H1 (cell line): ENCODE results near the gene RRAD. TPM values are rescaled to one million over a fixed set of nuclear protein-coding genes. Genes with fewer than 3 reads are reported as not detected.

Experiments
- CTCF ChIA-PET: fragments of 300-600 bp; sonication (Branson Sonifier 250); formaldehyde crosslinking; loops from one replicate; lab custom pipeline; 2021; ENCODE audit not compliant: partially characterized antibody; lab: Charles Lee
- POLR2A ChIA-PET: fragments of 300-600 bp; sonication (Branson Sonifier 250); formaldehyde crosslinking; loops from one replicate; lab custom pipeline; 2021; ENCODE audit warnings: inconsistent platforms; ENCODE audit not compliant: partially characterized antibody; lab: Charles Lee
- DNase-seq, 2 experiments: peaks; one replicate each; pipeline versions ENCODE4 v3.0.0 to v3.0.0-alpha.2; 2010 to 2022; ENCODE audit warnings: low spot score in 2 of 2, low read depth in 1 of 2, mixed read lengths in 1 of 2
- FAIRE-seq: peaks from 2 replicates; lab custom pipeline; 2011; peaks lifted over from hg19 to GRCh38; lab: Jason Lieb, UNC
- H2AFZ ChIP-seq: 2 replicates; pipeline ENCODE4 v1.8.1; 2012; ENCODE audit warnings: low read length, inconsistent platforms
- H2AK5ac ChIP-seq: 2 replicates; pipeline ENCODE4 v1.6.1; 2013; ENCODE audit warnings: low read depth, low read length
- H2BK120ac ChIP-seq: replicated peaks from 2 replicates; pipeline ENCODE3; 2013; ENCODE audit warnings: low read depth, low read length, inconsistent platforms
- H2BK12ac ChIP-seq: 2 replicates; pipeline ENCODE4 v1.6.1; 2013; ENCODE audit warnings: low read depth, low read length
- H2BK15ac ChIP-seq: 2 replicates; pipeline ENCODE4 v1.6.1; 2013; ENCODE audit warnings: low read length
- H2BK20ac ChIP-seq: 2 replicates; pipeline ENCODE4 v1.6.1; 2013; ENCODE audit warnings: low read length
- H2BK5ac ChIP-seq: 2 replicates; pipeline ENCODE4 v1.6.1; 2013; ENCODE audit warnings: low read depth, low read length
- H3K14ac ChIP-seq: 2 replicates; pipeline ENCODE4 v1.6.1; 2013; ENCODE audit warnings: inconsistent platforms; ENCODE audit not compliant: insufficient read length
- H3K18ac ChIP-seq: 2 replicates; pipeline ENCODE4 v1.6.1; 2013; ENCODE audit warnings: low read length; ENCODE audit errors: extremely low read depth
- H3K23ac ChIP-seq: 2 replicates; pipeline ENCODE4 v1.6.1; 2013; ENCODE audit warnings: inconsistent platforms; ENCODE audit not compliant: insufficient read length
- H3K23me2 ChIP-seq: 2 replicates; pipeline ENCODE4 v1.6.1; 2013; ENCODE audit warnings: low read depth, low read length
- H3K27ac ChIP-seq: 2 replicates; pipeline ENCODE4 v1.6.1; 2011; ENCODE audit warnings: low read depth, low read length, inconsistent platforms
- H3K27me3 ChIP-seq, 4 experiments: replicated peaks in 1 of 4; 1 replicate in 1 of 4; 2 replicates in 3 of 4; pipeline versions ENCODE4 v1.6.1 to v1.8.1; 2011 to 2013; ENCODE audit warnings: low read length in 3 of 4, mild to moderate bottlenecking in 3 of 4, inconsistent platforms in 2 of 4, mixed read lengths in 2 of 4, moderate library complexity in 1 of 4; ENCODE audit not compliant: control insufficient read depth in 3 of 4, insufficient read depth in 3 of 4; ENCODE audit errors: extremely low read depth in 1 of 4
- H3K36me3 ChIP-seq, 4 experiments: 2 replicates each; pipeline versions ENCODE4 v1.6.1 to v1.8.1; 2011 to 2013; ENCODE audit warnings: mild to moderate bottlenecking in 4 of 4, low read length in 3 of 4, moderate library complexity in 2 of 4, control low read depth in 1 of 4, inconsistent platforms in 1 of 4; ENCODE audit not compliant: insufficient read depth in 4 of 4, control insufficient read depth in 2 of 4
- H3K4ac ChIP-seq: replicated peaks from 2 replicates; pipeline ENCODE3; 2013; ENCODE audit warnings: low read length, low read depth, mixed read lengths, inconsistent platforms; ENCODE audit not compliant: insufficient read length
- H3K4me1 ChIP-seq, 4 experiments: replicated peaks in 1 of 4; 1 replicate in 1 of 4; 2 replicates in 3 of 4; pipeline versions ENCODE4 v1.6.1 to v1.8.1; 2011 to 2013; ENCODE audit warnings: low read length in 3 of 4, inconsistent platforms in 2 of 4, mixed read lengths in 1 of 4; ENCODE audit not compliant: insufficient read depth in 4 of 4, control insufficient read depth in 3 of 4
- H3K4me2 ChIP-seq, 2 experiments: 2 replicates each; pipeline versions ENCODE4 v1.6.1 to v1.8.1; 2011 to 2013; ENCODE audit warnings: low read depth in 2 of 2, low read length in 2 of 2, control low read depth in 1 of 2, inconsistent platforms in 1 of 2, mild to moderate bottlenecking in 1 of 2; ENCODE audit not compliant: insufficient read depth in 1 of 2
- H3K4me3 ChIP-seq, 4 experiments: fragments of 200-600, 300-600 bp in 1 of 4; sonication (generic), shearing (Covaris generic), sonication (Bioruptor Twin) in 1 of 4; 2 replicates each; pipeline versions ENCODE4 v1.5.1 to v1.8.1; 2011 to 2016; ENCODE audit warnings: low read length in 4 of 4, low read depth in 3 of 4, control low read depth in 2 of 4, inconsistent platforms in 2 of 4, mild to moderate bottlenecking in 2 of 4, mixed read lengths in 1 of 4, moderate library complexity in 1 of 4; ENCODE audit not compliant: insufficient read depth in 2 of 4; ENCODE audit errors: extremely low read depth in 1 of 4
- H3K56ac ChIP-seq: replicated peaks from 2 replicates; pipeline ENCODE3; 2013; ENCODE audit warnings: low read depth, mild to moderate bottlenecking, mixed read lengths, low read length, inconsistent platforms; ENCODE audit not compliant: insufficient read length
- H3K79me1 ChIP-seq: 2 replicates; pipeline ENCODE4 v1.6.1; 2013; ENCODE audit warnings: low read depth, low read length, control low read depth
- H3K79me2 ChIP-seq, 2 experiments: 2 replicates each; pipeline versions ENCODE4 v1.6.1 to v1.8.1; 2012 to 2013; ENCODE audit warnings: low read length in 2 of 2, mild to moderate bottlenecking in 2 of 2, inconsistent platforms in 1 of 2; ENCODE audit not compliant: insufficient read depth in 2 of 2, control insufficient read depth in 1 of 2
- H3K9ac ChIP-seq, 4 experiments: replicated peaks in 1 of 4; 1 replicate in 1 of 4; 2 replicates in 3 of 4; pipeline versions ENCODE4 v1.6.1 to v1.8.1; 2011 to 2013; ENCODE audit warnings: low read depth in 3 of 4, low read length in 3 of 4, control low read depth in 2 of 4, mild to moderate bottlenecking in 2 of 4, moderate library complexity in 2 of 4, inconsistent platforms in 1 of 4; ENCODE audit errors: extremely low read depth in 1 of 4
- H3K9me3 ChIP-seq, 2 experiments: 2 replicates each; pipeline versions ENCODE4 v1.6.1 to v1.8.1; 2012 to 2013; ENCODE audit warnings: mild to moderate bottlenecking in 2 of 2, moderate library complexity in 2 of 2, control low read depth in 1 of 2, inconsistent platforms in 1 of 2, low read depth in 1 of 2, low read length in 1 of 2, mixed read lengths in 1 of 2; ENCODE audit not compliant: insufficient read depth in 2 of 2
- H4K20me1 ChIP-seq, 2 experiments: replicated peaks in 1 of 2; 2 replicates each; pipeline versions ENCODE3 to v1.8.1; 2011 to 2013; ENCODE audit warnings: inconsistent platforms in 2 of 2, low read length in 2 of 2, mild to moderate bottlenecking in 1 of 2; ENCODE audit not compliant: insufficient read depth in 2 of 2, control insufficient read depth in 1 of 2
- H4K5ac ChIP-seq: 2 replicates; pipeline ENCODE4 v1.6.1; 2013; ENCODE audit warnings: low read length, low read depth, mixed read lengths, inconsistent platforms; ENCODE audit not compliant: insufficient read length
- H4K8ac ChIP-seq: 2 replicates; pipeline ENCODE4 v1.8.0; 2013; ENCODE audit warnings: mild to moderate bottlenecking, moderate library complexity, low read length, inconsistent platforms; ENCODE audit not compliant: insufficient read depth; ENCODE audit errors: extremely low read depth
- H4K91ac ChIP-seq: replicated peaks from 2 replicates; pipeline ENCODE3; 2013; ENCODE audit warnings: low read length, mixed read lengths, inconsistent platforms; ENCODE audit not compliant: insufficient read length
- ATF3 ChIP-seq: IDR thresholded peaks from 2 replicates; pipeline ENCODE4 v1.6.1; 2011; ENCODE audit warnings: low read depth, mild to moderate bottlenecking, low read length; ENCODE audit not compliant: insufficient read depth
- CHD2 ChIP-seq: IDR thresholded peaks from 2 replicates; pipeline ENCODE4 v1.6.1; 2012; ENCODE audit warnings: low read length, improper control_type of control experiment
- EZH2 ChIP-seq: fragments of 200-600 bp; sonication (generic); IDR thresholded peaks from 2 replicates; pipeline ENCODE4 v1.7.1; 2012; ENCODE audit warnings: low read depth, mild to moderate bottlenecking, moderate library complexity, low read length, inconsistent platforms; ENCODE audit not compliant: severe bottlenecking
- FOSL1 ChIP-seq: IDR thresholded peaks from 2 replicates; pipeline ENCODE4 v1.6.1; 2011; ENCODE audit warnings: mild to moderate bottlenecking, low read depth, low read length, moderate library complexity; ENCODE audit not compliant: insufficient read depth
- NANOG ChIP-seq: IDR thresholded peaks from 2 replicates; pipeline ENCODE4 v1.6.1; 2011; ENCODE audit warnings: low read length, low read depth, mild to moderate bottlenecking, inconsistent platforms; ENCODE audit not compliant: insufficient read depth, poor library complexity, severe bottlenecking
- RAD21 ChIP-seq, 2 experiments: IDR thresholded peaks in 1 of 2; conservative IDR thresholded peaks in 1 of 2; 2 replicates each; pipeline ENCODE4 v1.6.1; 2011; ENCODE audit warnings: low read depth in 2 of 2, low read length in 2 of 2, improper control_type of control experiment in 1 of 2, inconsistent platforms in 1 of 2, mild to moderate bottlenecking in 1 of 2, moderate library complexity in 1 of 2
- RFX5 ChIP-seq: IDR thresholded peaks from 2 replicates; pipeline ENCODE4 v1.6.1; 2011; ENCODE audit warnings: low read depth, low read length, improper control_type of control experiment, borderline replicate concordance
- RNF2 ChIP-seq: fragments of 200-900, 300-1000 bp; sonication (generic); IDR thresholded peaks from 2 replicates; pipeline ENCODE4 v1.7.1; 2016; ENCODE audit warnings: borderline replicate concordance, low read depth, mild to moderate bottlenecking, antibody characterized with exemption, low read length; ENCODE audit not compliant: poor library complexity, severe bottlenecking; ENCODE audit errors: missing control alignments
- RXRA ChIP-seq: IDR thresholded peaks from 2 replicates; pipeline ENCODE4 v1.6.1; 2011; ENCODE audit warnings: low read depth, mild to moderate bottlenecking, low read length, moderate library complexity; ENCODE audit not compliant: insufficient read depth
- SAP30 ChIP-seq: fragments of 300-600 bp; sonication (generic); IDR thresholded peaks from 2 replicates; pipeline ENCODE4 v1.7.1; 2012; ENCODE audit warnings: low read length, moderate library complexity, mild to moderate bottlenecking, inconsistent platforms; ENCODE audit not compliant: insufficient read depth, insufficient replicate concordance
- YY1 ChIP-seq: IDR thresholded peaks from 2 replicates; pipeline ENCODE4 v1.6.1; 2011; ENCODE audit warnings: low read depth, mild to moderate bottlenecking, low read length
- WGBS, 2 experiments: shearing (Covaris generic) in 1 of 2; methylation state at CpG; one replicate each; pipeline versions ENCODE4 v1.1.6 to v1.1.7; 2013 to 2015; ENCODE audit warnings: low lambda C conversion rate in 2 of 2, mixed read lengths in 2 of 2, inconsistent platforms in 1 of 2, low coverage in 1 of 2, missing lambda C conversion rate in 1 of 2; ENCODE audit not compliant: insufficient replicate concordance in 2 of 2, insufficient coverage in 1 of 2, insufficient read length in 1 of 2; ENCODE audit errors: extremely low coverage in 1 of 2, missing lambda C conversion rate in 1 of 2; 5-methylcytosine and 5-hydroxymethylcytosine counted together
- polyA plus RNA-seq, 7 experiments: library from polyadenylated mRNA; depleted of rRNA in 3 of 7; stranded (reverse) in 5 of 7; unstranded in 2 of 7; fragments of >200 nt in 5 of 7; fragments of 200-250 nt in 2 of 7; gene quantifications; 1 replicate in 5 of 7; 2 replicates in 1 of 7; 4 replicates in 1 of 7; pipeline versions ENCODE4 v1.2.1 to v1.2.3, GENCODE V29; 2011 to 2013; ENCODE audit warnings: missing spikeins in 2 of 7, mixed read lengths in 2 of 7
- total RNA-seq: library from RNA; stranded (reverse); fragmentation: NEBNext Ultra II Directional; extraction: Animal tissue kit (Norgen Biotek cat#: 25700); gene quantifications from 2 replicates; pipeline ENCODE4 v1.2.1, GENCODE V29; 2021

Gene RRAD
- total and polyA plus RNA-seq, 2 of the 8 experiments (the other 6 are each of a cell fraction or from before 2014, with no cell fraction given) = 0.17 TPM; not detected in 1

- Histone ChIP-seq H2AK5ac (no peak overlapping the region), H3K27me3 (peaks cover 14 to 46% (median 37%) of the 10 kb centered on the region in 4 experiments; a peak in 6 of 7 replicates), H3K79me1 (peaks cover 2% of the 10 kb centered on the region; the same call in 1 of the 2 replicates), H3K4me3 (no peak overlapping the region), H2BK20ac (no peak overlapping the region), H2BK12ac (no peak overlapping the region), H3K9me3 (no peaks in the 10 kb centered on the region), H3K4me1 (peaks cover 0 to 8% (median under 1%) of the 10 kb centered on the region in 4 experiments; a peak in 4 of 7 replicates), H3K36me3 (no peaks in the 10 kb centered on the region), H3K23me2 (peaks cover 4% of the 10 kb centered on the region; the same call in 1 of the 2 replicates), H4K91ac (no peak overlapping the region), H3K4me2 (no peak overlapping the region; a peak in 1 of 4 replicates), H3K18ac (no peak overlapping the region), H3K27ac (no peak overlapping the region), H3K4ac (no peak overlapping the region), H3K23ac (no peak overlapping the region), H2BK15ac (no peak overlapping the region), H3K9ac (no peak overlapping the region), H4K8ac (no peak overlapping the region), H4K5ac (no peak overlapping the region), H2BK120ac (no peak overlapping the region), H2AFZ (no peak overlapping the region), H4K20me1 (no peaks in the 10 kb centered on the region), H3K56ac (no peak overlapping the region), H3K14ac (no peak overlapping the region), H3K79me2 (no peaks in the 10 kb centered on the region), H2BK5ac (no peak overlapping the region)
- CTCF ChIA-PET = interaction anchor here (0.9 to 27.5 kb wide), 5 partner anchors 24 to 273 kb away, joined by 3 to 1009 read pairs (median 3); partner anchors contain the start of genes CDH16 and PDP2
- POLR2A ChIA-PET = interaction anchor here (0.6 to 1.4 kb wide), 2 partner anchors 12 to 82 kb away, joined by 3 to 5 read pairs; no protein-coding TSS in a partner anchor
- 91% methylated on average over 3 of the region's 3 CpGs; no CpG with 5 or more reads in 1 of the 2 experiments for WGBS, 2 experiments
- no peak for DNase-seq
- FAIRE-seq = no peak
- TF ChIP-seq RNF2 (no peak), RFX5 (no peak), YY1 (no peak), FOSL1 (no peak), EZH2 (no peak), SAP30 (no peak), NANOG (no peak), RXRA (no peak), RAD21 (IDR thresholded peaks at IDR 0.05 in 1 of 2, conservative IDR thresholded peaks at IDR 0.05 in 1 of 2; ENCODE audit: low read depth in 2 of 2, low read length in 2 of 2) (no peak), ATF3 (no peak), CHD2 (no peak)
These were observed 1.5 kb downstream of the RRAD start for GRCh38 chr16:66923866-66924265.
